Measurements from ENCODE around the gene STARD9. TPM values are rescaled to one million over a fixed set of nuclear protein-coding genes. Genes with fewer than 3 reads are reported as not detected.

STARD9 gene
- total RNA-seq, 1 donor from 2014 or later, result 7.1 TPM

GRCh38 chr15:42729409-42729808, 154.0 kb downstream of the STARD9 start:
- Mint-ChIP-seq H3K4me1 (ENCODE audit: low read depth, unreplicated experiment) (no peaks in the 10 kb centered on the region), H3K9me3 (ENCODE audit: unreplicated experiment) (peaks cover 1% of the 10 kb centered on the region), H3K27me3 (ENCODE audit: low read depth, unreplicated experiment) (no peaks in the 10 kb centered on the region), H3K27ac (ENCODE audit: unreplicated experiment) (no peak overlapping the region), H3K36me3 (ENCODE audit: low read depth, unreplicated experiment) (peaks cover 24% of the 10 kb centered on the region), H3K4me3 (ENCODE audit: unreplicated experiment) (no peak overlapping the region)
- no peak overlapping the region for H3K4me3 ChIP-seq (ENCODE audit: insufficient read depth, low read depth, low read length)
- no peak overlapping the region for H3K27ac ChIP-seq (ENCODE audit: low read depth, low read length)
- H3K79me2 ChIP-seq (ENCODE audit: insufficient read depth, low read length), result no peaks in the 10 kb centered on the region
- H3K27me3 ChIP-seq (ENCODE audit: insufficient read depth, low read length), result no peaks in the 10 kb centered on the region
- peaks cover 38% of the 10 kb centered on the region for H3K36me3 ChIP-seq (ENCODE audit: insufficient read depth, low read length)
- H4K20me1 ChIP-seq (ENCODE audit: insufficient read depth, low read length), result peaks cover 14% of the 10 kb centered on the region
- no peak overlapping the region for H3K9ac ChIP-seq (ENCODE audit: low read length)
- H3K4me1 ChIP-seq (ENCODE audit: insufficient read depth, low read length), result no peaks in the 10 kb centered on the region
- H3K4me2 ChIP-seq (ENCODE audit: low read length), result no peak overlapping the region
- FAIRE-seq (no peak), DNase-seq (ENCODE audit: low read depth) (no peak)
- no peaks in the 10 kb centered on the region for H3K9me3 ChIP-seq (ENCODE audit: insufficient read depth, low read depth, low read length)
- H2AFZ ChIP-seq (ENCODE audit: low read depth, low read length), result no peak overlapping the region
- TF ChIP-seq EZH2 (IDR thresholded peaks at IDR 0.05; ENCODE audit: insufficient read depth, low read length), result no peak
- TF ChIP-seq, protein P1, sequence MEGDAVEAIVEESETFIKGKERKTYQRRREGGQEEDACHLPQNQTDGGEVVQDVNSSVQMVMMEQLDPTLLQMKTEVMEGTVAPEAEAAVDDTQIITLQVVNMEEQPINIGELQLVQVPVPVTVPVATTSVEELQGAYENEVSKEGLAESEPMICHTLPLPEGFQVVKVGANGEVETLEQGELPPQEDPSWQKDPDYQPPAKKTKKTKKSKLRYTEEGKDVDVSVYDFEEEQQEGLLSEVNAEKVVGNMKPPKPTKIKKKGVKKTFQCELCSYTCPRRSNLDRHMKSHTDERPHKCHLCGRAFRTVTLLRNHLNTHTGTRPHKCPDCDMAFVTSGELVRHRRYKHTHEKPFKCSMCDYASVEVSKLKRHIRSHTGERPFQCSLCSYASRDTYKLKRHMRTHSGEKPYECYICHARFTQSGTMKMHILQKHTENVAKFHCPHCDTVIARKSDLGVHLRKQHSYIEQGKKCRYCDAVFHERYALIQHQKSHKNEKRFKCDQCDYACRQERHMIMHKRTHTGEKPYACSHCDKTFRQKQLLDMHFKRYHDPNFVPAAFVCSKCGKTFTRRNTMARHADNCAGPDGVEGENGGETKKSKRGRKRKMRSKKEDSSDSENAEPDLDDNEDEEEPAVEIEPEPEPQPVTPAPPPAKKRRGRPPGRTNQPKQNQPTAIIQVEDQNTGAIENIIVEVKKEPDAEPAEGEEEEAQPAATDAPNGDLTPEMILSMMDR (IDR thresholded peaks at IDR 0.05; ENCODE audit: insufficient read depth, low read depth, low read length), result no peak

- Histone ChIP-seq H3K4me2 (ENCODE audit: low read length) (no peak overlapping the region), H2AFZ (ENCODE audit: low read depth, low read length) (no peak overlapping the region), H3K9me3 (ENCODE audit: insufficient read depth, low read depth, low read length) (no peaks in the 10 kb centered on the region), H4K20me1 (ENCODE audit: insufficient read depth, low read length) (peaks cover 21% of the 10 kb centered on the region), H3K36me3 (ENCODE audit: insufficient read depth, low read length) (peaks cover 31% of the 10 kb centered on the region), H3K4me3 (ENCODE audit: insufficient read depth, low read depth, low read length) (no peak overlapping the region), H3K27ac (ENCODE audit: low read depth, low read length) (no peak overlapping the region), H3K9ac (ENCODE audit: low read length) (no peak overlapping the region), H3K79me2 (ENCODE audit: insufficient read depth, low read length) (peaks cover 3% of the 10 kb centered on the region), H3K4me1 (ENCODE audit: insufficient read depth, low read length) (no peaks in the 10 kb centered on the region), H3K27me3 (ENCODE audit: insufficient read depth, low read length) (no peaks in the 10 kb centered on the region)
- no peaks in the 10 kb centered on the region for H3K27me3 Mint-ChIP-seq (ENCODE audit: low read depth, unreplicated experiment)
- peaks cover 1% of the 10 kb centered on the region for H3K9me3 Mint-ChIP-seq (ENCODE audit: unreplicated experiment)
- no peak for TF ChIP-seq EZH2 (IDR thresholded peaks at IDR 0.05; ENCODE audit: insufficient read depth, low read length)
- TF ChIP-seq, protein P1 (IDR thresholded peaks at IDR 0.05; ENCODE audit: insufficient read depth, low read depth, low read length), result no peak
- FAIRE-seq, result no peak
- peaks cover 17% of the 10 kb centered on the region for H3K36me3 Mint-ChIP-seq (ENCODE audit: low read depth, unreplicated experiment)
- no peak overlapping the region for H3K4me3 Mint-ChIP-seq (ENCODE audit: unreplicated experiment)
- no peaks in the 10 kb centered on the region for H3K4me1 Mint-ChIP-seq (ENCODE audit: low read depth, unreplicated experiment)
- DNase-seq (ENCODE audit: low read depth), result no peak
- H3K27ac Mint-ChIP-seq (ENCODE audit: unreplicated experiment), result no peak overlapping the region
Observed at GRCh38 chr15:42730135-42730534, 154.7 kb downstream of the STARD9 start.

GRCh38 chr15:42730536-42730935, 155.1 kb downstream of the STARD9 start:
- no peak for TF ChIP-seq EZH2 (IDR thresholded peaks at IDR 0.05; ENCODE audit: insufficient read depth, low read length)
- TF ChIP-seq, protein P1 (IDR thresholded peaks at IDR 0.05; ENCODE audit: insufficient read depth, low read depth, low read length), result no peak
- no peaks in the 10 kb centered on the region for H3K27me3 Mint-ChIP-seq (ENCODE audit: low read depth, unreplicated experiment)
- no peaks in the 10 kb centered on the region for H3K9me3 ChIP-seq (ENCODE audit: insufficient read depth, low read depth, low read length)
- peaks cover 25% of the 10 kb centered on the region for H4K20me1 ChIP-seq (ENCODE audit: insufficient read depth, low read length)
- FAIRE-seq (no peak), DNase-seq (ENCODE audit: low read depth) (no peak)
- H3K36me3 ChIP-seq (ENCODE audit: insufficient read depth, low read length), result peaks cover 29% of the 10 kb centered on the region
- no peak overlapping the region for H3K27ac ChIP-seq (ENCODE audit: low read depth, low read length)
- H3K9me3 Mint-ChIP-seq (ENCODE audit: unreplicated experiment), result peaks cover 1% of the 10 kb centered on the region
- H3K4me1 ChIP-seq (ENCODE audit: insufficient read depth, low read length), result no peaks in the 10 kb centered on the region
- peaks cover 17% of the 10 kb centered on the region for H3K36me3 Mint-ChIP-seq (ENCODE audit: low read depth, unreplicated experiment)
- no peaks in the 10 kb centered on the region for H3K27me3 ChIP-seq (ENCODE audit: insufficient read depth, low read length)
- no peak overlapping the region for H3K4me3 ChIP-seq (ENCODE audit: insufficient read depth, low read depth, low read length)
- no peak overlapping the region for H3K9ac ChIP-seq (ENCODE audit: low read length)
- H3K27ac Mint-ChIP-seq (ENCODE audit: unreplicated experiment), result no peak overlapping the region
- H3K4me2 ChIP-seq (ENCODE audit: low read length), result no peak overlapping the region
- H3K79me2 ChIP-seq (ENCODE audit: insufficient read depth, low read length), result peaks cover 5% of the 10 kb centered on the region
- H3K4me1 Mint-ChIP-seq (ENCODE audit: low read depth, unreplicated experiment), result no peaks in the 10 kb centered on the region
- H2AFZ ChIP-seq (ENCODE audit: low read depth, low read length), result no peak overlapping the region
- no peak overlapping the region for H3K4me3 Mint-ChIP-seq (ENCODE audit: unreplicated experiment)
